ENCODE measurements around the gene SCAPER. TPM values are rescaled to one million over a fixed set of nuclear protein-coding genes. Genes with fewer than 3 reads are reported as not detected.

SCAPER gene
- total RNA-seq, 2 donors from 2014 or later, result 15.2 to 17.8 TPM

- H3K4me1 ChIP-seq, result no peaks in the 10 kb centered on the region
- H3K27me3 ChIP-seq, result no peaks in the 10 kb centered on the region
- H3K36me3 ChIP-seq, result no peaks in the 10 kb centered on the region
- no peak for TF ChIP-seq CTCF (IDR thresholded peaks at IDR 0.05)
- no peak for DNase-seq
- H3K4me3 ChIP-seq, result no peak overlapping the region
- intact Hi-C loops (cut with DNase I), result no loop called here
- no peaks in the 10 kb centered on the region for H3K9me3 ChIP-seq
- no peak overlapping the region for H3K9ac ChIP-seq (ENCODE audit: low read depth in 2 of 2, low read length in 2 of 2)
- no peak overlapping the region for H3K27ac ChIP-seq
Observed at GRCh38 chr15:76553564-76553963, 351.6 kb downstream of the SCAPER start.

GRCh38 chr15:76553102-76553501 is 352.0 kb downstream of the SCAPER start:
- H3K36me3 ChIP-seq, result no peaks in the 10 kb centered on the region
- intact Hi-C loops (cut with DNase I), result no loop called here
- no peaks in the 10 kb centered on the region for H3K27me3 ChIP-seq

DNA sequence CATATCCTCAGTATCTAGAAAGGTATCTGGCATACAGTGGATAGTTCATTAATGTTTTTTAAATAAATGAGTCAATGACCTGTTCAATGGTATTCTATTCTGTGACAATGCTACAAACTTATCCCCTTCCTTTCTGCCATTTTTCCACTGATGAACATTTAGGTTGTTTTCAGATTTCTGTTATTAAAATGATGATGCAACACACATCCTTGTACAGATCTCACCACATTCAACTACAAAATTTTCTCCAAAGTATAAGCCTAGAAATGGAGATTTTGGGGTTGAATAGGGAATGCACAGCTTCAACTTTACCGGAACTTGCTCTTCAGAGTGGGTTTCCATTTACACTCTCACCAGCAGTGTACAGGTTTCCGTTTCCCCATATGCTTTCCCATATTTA is 358.3 kb downstream of the SCAPER start:
- no peak for DNase-seq
- Histone ChIP-seq H3K9ac (ENCODE audit: low read depth in 2 of 2, low read length in 2 of 2) (no peak overlapping the region), H3K36me3 (no peaks in the 10 kb centered on the region), H3K27ac (no peak overlapping the region), H3K4me1 (no peaks in the 10 kb centered on the region), H3K27me3 (no peaks in the 10 kb centered on the region), H3K9me3 (no peaks in the 10 kb centered on the region), H3K4me3 (no peak overlapping the region)
- intact Hi-C loops (cut with DNase I), result no loop called here
- TF ChIP-seq CTCF (IDR thresholded peaks at IDR 0.05), result no peak

More at GRCh38 chr15:76553102-76553501, 352.0 kb downstream of the SCAPER start:
- no peak for DNase-seq
- no peak for TF ChIP-seq CTCF (IDR thresholded peaks at IDR 0.05)
- H3K9me3 ChIP-seq, result no peaks in the 10 kb centered on the region
- H3K9ac ChIP-seq (ENCODE audit: low read depth in 2 of 2, low read length in 2 of 2), result no peak overlapping the region
- H3K4me1 ChIP-seq, result no peaks in the 10 kb centered on the region
- H3K27ac ChIP-seq, result no peak overlapping the region
- H3K4me3 ChIP-seq, result no peak overlapping the region

DNA sequence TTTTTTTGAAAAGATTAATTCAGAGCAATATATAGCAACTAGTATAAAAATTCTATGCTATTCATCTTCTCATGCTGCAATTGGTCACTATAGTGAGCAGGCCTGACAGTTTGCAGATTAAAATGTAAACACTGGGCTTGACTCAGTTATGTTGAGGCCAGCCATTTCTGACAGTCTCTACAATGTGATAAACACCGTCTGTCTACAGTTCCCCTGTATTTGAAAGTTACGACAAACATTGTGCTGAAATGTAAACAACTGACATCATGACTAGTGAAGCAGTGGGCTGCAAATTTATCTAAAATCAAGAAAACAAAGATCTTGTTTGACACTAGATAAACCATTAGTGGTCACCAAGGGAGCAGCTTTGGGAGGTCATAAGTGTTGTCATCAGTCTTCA is 371.1 kb downstream of the SCAPER start:
- H3K4me1 ChIP-seq, result no peaks in the 10 kb centered on the region
- peak overlapping the region; percentile 39 for H3K27ac ChIP-seq
- no peaks in the 10 kb centered on the region for H3K9me3 ChIP-seq
- intact Hi-C loops (cut with DNase I), result no loop called here
- DNase-seq, result no peak
- no peaks in the 10 kb centered on the region for H3K36me3 ChIP-seq
- H3K4me3 ChIP-seq, result no peak overlapping the region
- H3K9ac ChIP-seq (ENCODE audit: low read depth in 2 of 2, low read length in 2 of 2), result no peak overlapping the region
- no peaks in the 10 kb centered on the region for H3K27me3 ChIP-seq
- no peak for TF ChIP-seq CTCF (IDR thresholded peaks at IDR 0.05)

DNA sequence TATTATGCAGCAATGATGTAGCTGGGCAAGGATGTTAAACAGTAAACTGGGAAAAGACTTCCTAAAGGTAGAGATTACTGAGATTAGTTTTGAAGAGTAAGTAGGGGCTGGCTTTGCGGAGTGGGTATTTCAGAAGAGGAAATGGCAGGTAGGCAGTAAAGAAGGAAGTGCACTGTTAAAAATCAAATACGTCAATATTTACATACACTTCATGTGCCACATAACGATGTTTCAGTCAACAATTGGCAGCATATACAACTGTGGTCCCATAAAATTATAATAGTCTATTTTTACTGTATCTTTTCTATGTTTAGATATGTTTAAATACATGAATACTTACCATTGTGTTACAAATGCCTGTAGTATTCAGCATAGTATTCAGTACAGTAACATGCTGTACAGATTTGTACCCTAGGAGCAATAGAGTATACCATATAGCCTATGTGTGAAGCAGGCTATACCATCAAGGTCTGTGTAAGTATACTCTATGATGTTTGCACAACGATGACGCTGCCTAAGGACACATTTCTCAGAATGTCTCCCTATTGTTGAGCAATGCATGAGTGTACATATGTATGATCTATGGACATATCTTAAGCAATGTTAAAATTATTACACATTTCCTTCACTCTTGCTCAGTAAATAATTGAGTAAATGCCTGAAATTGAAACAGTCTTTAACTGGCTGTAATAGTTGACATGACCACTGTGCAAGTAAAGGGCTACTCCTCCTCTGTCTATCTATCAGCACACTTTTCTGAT is 371.9 kb downstream of the SCAPER start:
- no peaks in the 10 kb centered on the region for H3K36me3 ChIP-seq
- no peak for TF ChIP-seq CTCF (IDR thresholded peaks at IDR 0.05)
- intact Hi-C loops (cut with DNase I), result no loop called here
- no peaks in the 10 kb centered on the region for H3K4me1 ChIP-seq
- peak; percentile 38 for DNase-seq
- H3K27ac ChIP-seq, result peak overlapping the region; percentile 39
- no peaks in the 10 kb centered on the region for H3K9me3 ChIP-seq
- H3K4me3 ChIP-seq, result no peak overlapping the region
- H3K9ac ChIP-seq (ENCODE audit: low read depth in 2 of 2, low read length in 2 of 2), result no peak overlapping the region
- no peaks in the 10 kb centered on the region for H3K27me3 ChIP-seq
